ENCODE measurements around the gene APBB1IP. TPM values are rescaled to one million over a fixed set of nuclear protein-coding genes. Genes with fewer than 3 reads are reported as not detected.

Gene APBB1IP
- total RNA-seq, 1 donor from 2014 or later = 0.82 TPM

DNA sequence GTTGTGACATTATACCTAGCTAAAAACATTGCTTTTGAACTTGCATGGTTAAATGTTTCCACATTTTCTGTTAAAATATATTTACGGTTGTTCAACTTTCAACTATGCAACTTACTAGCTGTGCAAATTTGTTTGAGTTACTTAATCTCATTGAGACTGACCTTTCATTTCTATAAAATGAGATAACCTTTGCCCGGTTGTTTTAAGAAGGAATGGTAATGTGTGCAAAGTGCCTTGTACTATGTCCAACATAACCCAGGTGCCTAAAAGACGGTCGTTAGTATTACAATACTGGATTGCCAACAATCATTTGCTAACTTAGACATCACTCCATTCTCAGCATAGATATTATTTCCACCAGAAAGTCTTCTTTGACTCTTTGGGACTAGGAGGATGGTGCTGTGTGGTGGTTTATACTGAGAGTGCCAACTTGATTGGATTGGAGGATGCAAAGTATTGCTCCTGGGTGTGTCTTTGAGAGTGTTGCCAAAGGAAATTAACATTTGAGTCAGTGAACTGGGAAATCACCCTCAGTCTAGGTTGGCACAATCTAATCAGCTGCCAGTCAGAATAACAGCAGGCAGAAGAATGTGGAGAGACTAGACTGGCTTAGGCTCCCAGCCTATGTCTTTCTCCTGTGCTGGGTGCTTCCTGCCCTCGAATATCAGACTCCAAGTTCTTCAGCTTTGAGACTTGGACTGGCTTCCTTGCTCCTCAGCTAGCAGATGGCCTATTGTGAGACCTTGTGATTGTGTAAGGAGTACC, 174.2 kb downstream of the APBB1IP start:
- no peak for FAIRE-seq

More for the DNA sequence above, 174.2 kb downstream of the APBB1IP start:
- DNase-seq (ENCODE audit: low spot score in 2 of 2) = no peak

Small RNA genes within 50 kb of the gene (small RNA-seq; reads per million reads assigned to genes)
- not detected for gene RNA5SP307

Other genes with a start within 250 kb of the APBB1IP start
- gene GAD2, start 221.6 kb upstream of the APBB1IP start, total RNA-seq = 14.3 TPM